Measurements from ENCODE around the gene CENPB. TPM values are rescaled to one million over a fixed set of nuclear protein-coding genes. Genes with fewer than 3 reads are reported as not detected.
A peak's percentile ranks its signal among the peaks of the same experiment; 100 is the strongest.

CENPB gene
- total RNA-seq, 6 donors from 2014 or later = 56.6 to 125 (median 89.7) TPM

- no peak for TF ChIP-seq POLR2AphosphoS5 (IDR thresholded peaks at IDR 0.05)
- TF ChIP-seq, protein P1, sequence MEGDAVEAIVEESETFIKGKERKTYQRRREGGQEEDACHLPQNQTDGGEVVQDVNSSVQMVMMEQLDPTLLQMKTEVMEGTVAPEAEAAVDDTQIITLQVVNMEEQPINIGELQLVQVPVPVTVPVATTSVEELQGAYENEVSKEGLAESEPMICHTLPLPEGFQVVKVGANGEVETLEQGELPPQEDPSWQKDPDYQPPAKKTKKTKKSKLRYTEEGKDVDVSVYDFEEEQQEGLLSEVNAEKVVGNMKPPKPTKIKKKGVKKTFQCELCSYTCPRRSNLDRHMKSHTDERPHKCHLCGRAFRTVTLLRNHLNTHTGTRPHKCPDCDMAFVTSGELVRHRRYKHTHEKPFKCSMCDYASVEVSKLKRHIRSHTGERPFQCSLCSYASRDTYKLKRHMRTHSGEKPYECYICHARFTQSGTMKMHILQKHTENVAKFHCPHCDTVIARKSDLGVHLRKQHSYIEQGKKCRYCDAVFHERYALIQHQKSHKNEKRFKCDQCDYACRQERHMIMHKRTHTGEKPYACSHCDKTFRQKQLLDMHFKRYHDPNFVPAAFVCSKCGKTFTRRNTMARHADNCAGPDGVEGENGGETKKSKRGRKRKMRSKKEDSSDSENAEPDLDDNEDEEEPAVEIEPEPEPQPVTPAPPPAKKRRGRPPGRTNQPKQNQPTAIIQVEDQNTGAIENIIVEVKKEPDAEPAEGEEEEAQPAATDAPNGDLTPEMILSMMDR (IDR thresholded peaks at IDR 0.05) = no peak
- no peak for TF ChIP-seq POLR2A (IDR thresholded peaks at IDR 0.05)
- no peak for TF ChIP-seq EP300 (IDR thresholded peaks at IDR 0.05)
- H3K36me3 ChIP-seq = peaks cover 0 to 86% (median 26%) of the 10 kb centered on the region in 4 donors
- H3K27ac ChIP-seq = no peak overlapping the region
- peaks cover 15 to 55% (median 26%) of the 10 kb centered on the region in 4 donors for H3K4me1 ChIP-seq
- no peak for ATAC-seq (ENCODE audit: low FRiP score in 2 of 2)
- H3K27me3 ChIP-seq = no peaks in the 10 kb centered on the region
- no peak overlapping the region for H3K4me3 ChIP-seq
- no peaks in the 10 kb centered on the region for H3K9me3 ChIP-seq
- 88 to 100% methylated on average over 9 to 12 of the region's 16 CpGs for WGBS, 2 donors
- DNase-seq = peak in 1 of 2 donors; percentile 66
Observed at GRCh38 chr20:3748073-3748472, 38.5 kb downstream of the CENPB start.

DNA sequence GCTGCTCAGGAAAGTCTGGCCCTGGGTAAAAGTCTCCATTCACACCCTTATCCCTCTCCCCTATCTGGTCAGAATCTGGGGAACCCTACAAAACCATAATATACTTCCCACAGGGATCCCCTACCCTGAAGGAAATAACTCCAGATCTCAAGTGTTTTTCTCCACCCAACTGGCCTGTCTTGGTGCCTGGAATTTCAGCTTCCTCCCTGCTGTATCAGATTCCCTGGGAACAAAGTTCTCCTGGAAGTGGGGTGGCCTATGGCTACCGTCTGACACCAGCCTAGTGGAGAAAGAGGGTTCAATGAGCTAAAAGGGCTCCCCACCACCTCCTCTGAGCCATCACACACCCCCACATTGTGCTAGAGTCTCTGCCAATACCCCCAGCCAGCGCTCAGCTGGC, 39.1 kb downstream of the CENPB start:
- no peak for ATAC-seq (ENCODE audit: low FRiP score in 2 of 2)
- DNase-seq = no peak
- Histone ChIP-seq H3K4me1 (peaks cover 13 to 49% (median 23%) of the 10 kb centered on the region in 4 donors), H3K36me3 (peaks cover 0 to 86% (median 26%) of the 10 kb centered on the region in 4 donors), H3K9me3 (no peaks in the 10 kb centered on the region), H3K4me3 (no peak overlapping the region), H3K27me3 (no peaks in the 10 kb centered on the region), H3K27ac (no peak overlapping the region)
- TF ChIP-seq POLR2A (IDR thresholded peaks at IDR 0.05) (no peak), EP300 (IDR thresholded peaks at IDR 0.05) (no peak), POLR2AphosphoS5 (IDR thresholded peaks at IDR 0.05) (no peak)
- TF ChIP-seq, protein P1 (IDR thresholded peaks at IDR 0.05) = no peak
- WGBS, 2 donors = 80 to 85% methylated on average over 1 to 2 of the region's 2 CpGs

GRCh38 chr20:3745686-3746173, 40.8 kb downstream of the CENPB start:
- Histone ChIP-seq H3K27ac (peak overlapping the region in 2 of 4 donors; percentile 49 to 59), H3K4me3 (peak overlapping the region in 1 of 4 donors; percentile 32), H3K9me3 (no peaks in the 10 kb centered on the region), H3K4me1 (peaks cover 17 to 35% (median 24%) of the 10 kb centered on the region in 4 donors), H3K27me3 (no peaks in the 10 kb centered on the region), H3K36me3 (peaks cover 0 to 78% (median 15%) of the 10 kb centered on the region in 4 donors)
- TF ChIP-seq, protein P1 (IDR thresholded peaks at IDR 0.05) = no peak
- TF ChIP-seq EP300 (IDR thresholded peaks at IDR 0.05) = no peak
- TF ChIP-seq POLR2A (IDR thresholded peaks at IDR 0.05) = no peak
- TF ChIP-seq POLR2AphosphoS5 (IDR thresholded peaks at IDR 0.05) = no peak
- DNase-seq = no peak
- ATAC-seq (ENCODE audit: low FRiP score in 2 of 2) = no peak
- WGBS, 2 donors = 78 to 86% methylated on average over 9 to 10 of the region's 11 CpGs

GRCh38 chr20:3744806-3745685, 41.5 kb downstream of the CENPB start:
- no peaks in the 10 kb centered on the region for H3K9me3 ChIP-seq
- peak; percentile 74 to 90 for DNase-seq
- peak; percentile 67 to 86 for ATAC-seq (ENCODE audit: low FRiP score in 2 of 2)
- H3K36me3 ChIP-seq = peaks cover 0 to 71% (median 12%) of the 10 kb centered on the region in 4 donors
- H3K4me3 ChIP-seq = peak overlapping the region in 3 of 4 donors; percentile 16 to 32 (median 19)
- no peaks in the 10 kb centered on the region for H3K27me3 ChIP-seq
- peak overlapping the region in 3 of 4 donors; percentile 22 to 59 (median 49) for H3K27ac ChIP-seq
- WGBS, 2 donors = 46 to 51% methylated on average over 45 of the region's 45 CpGs
- H3K4me1 ChIP-seq = peaks cover 24 to 35% (median 30%) of the 10 kb centered on the region in 4 donors
- TF ChIP-seq POLR2AphosphoS5 (IDR thresholded peaks at IDR 0.05) = peak in 1 of 2 donors; percentile 23
- no peak for TF ChIP-seq EP300 (IDR thresholded peaks at IDR 0.05)

GRCh38 chr20:3744037-3744436, 42.5 kb downstream of the CENPB start:
- H3K27me3 ChIP-seq = no peaks in the 10 kb centered on the region
- DNase-seq (no peak), ATAC-seq (ENCODE audit: low FRiP score in 2 of 2) (no peak)
- no peak overlapping the region for H3K4me3 ChIP-seq
- H3K36me3 ChIP-seq = peaks cover 0 to 61% (median 8%) of the 10 kb centered on the region in 4 donors
- H3K4me1 ChIP-seq = peaks cover 31 to 42% (median 34%) of the 10 kb centered on the region in 4 donors
- no peaks in the 10 kb centered on the region for H3K9me3 ChIP-seq
- TF ChIP-seq POLR2AphosphoS5 (IDR thresholded peaks at IDR 0.05) (no peak), EP300 (IDR thresholded peaks at IDR 0.05) (no peak), POLR2A (IDR thresholded peaks at IDR 0.05) (no peak)
- TF ChIP-seq, protein P1 (IDR thresholded peaks at IDR 0.05) = no peak
- 78 to 100% methylated on average over 1 of the region's 1 CpG for WGBS, 2 donors
- H3K27ac ChIP-seq = peak overlapping the region in 3 of 4 donors; percentile 22 to 59 (median 49)
